Astrocyte (in vitro differentiated cells and primary cell): Measurements from ENCODE around the gene ACACB. TPM values are rescaled to one million over a fixed set of nuclear protein-coding genes. Genes with fewer than 3 reads are reported as not detected.

Experiments used
- DNase-seq: peaks from one replicate; pipeline ENCODE4 v3.0.0-alpha.2; 2010; ENCODE audit warnings: low read depth
- FAIRE-seq: peaks from 2 replicates; lab custom pipeline; 2011; peaks lifted over from hg19 to GRCh38; lab: Jason Lieb, UNC
- H2AFZ ChIP-seq: 2 replicates; pipeline ENCODE4 v1.6.0; 2012; ENCODE audit warnings: low read depth, low read length, inconsistent platforms
- H3K27ac ChIP-seq: 2 replicates; pipeline ENCODE4 v1.5.1; 2011; ENCODE audit warnings: low read depth, low read length, inconsistent platforms
- H3K27me3 ChIP-seq: 2 replicates; pipeline ENCODE4 v1.6.0; 2011; ENCODE audit warnings: low read length, inconsistent platforms; ENCODE audit not compliant: insufficient read depth
- H3K36me3 ChIP-seq: 2 replicates; pipeline ENCODE4 v1.5.1; 2011; ENCODE audit warnings: low read length, inconsistent platforms; ENCODE audit not compliant: insufficient read depth
- H3K4me1 ChIP-seq: 2 replicates; pipeline ENCODE4 v1.5.1; 2011; ENCODE audit warnings: low read length, inconsistent platforms; ENCODE audit not compliant: insufficient read depth
- H3K4me2 ChIP-seq: 2 replicates; pipeline ENCODE4 v1.6.0; 2012; ENCODE audit warnings: low read length, inconsistent platforms
- H3K4me3 ChIP-seq: 2 replicates; pipeline ENCODE4 v1.5.1; 2011; ENCODE audit warnings: low read depth, mild to moderate bottlenecking, low read length, inconsistent platforms; ENCODE audit not compliant: insufficient read depth
- H3K79me2 ChIP-seq: 2 replicates; pipeline ENCODE4 v1.6.0; 2012; ENCODE audit warnings: mild to moderate bottlenecking, low read length, inconsistent platforms; ENCODE audit not compliant: insufficient read depth
- H3K9ac ChIP-seq: 2 replicates; pipeline ENCODE4 v1.6.0; 2012; ENCODE audit warnings: mild to moderate bottlenecking, low read length, inconsistent platforms
- H3K9me3 ChIP-seq: 2 replicates; pipeline ENCODE4 v1.5.1; 2012; ENCODE audit warnings: low read depth, mild to moderate bottlenecking, low read length, inconsistent platforms; ENCODE audit not compliant: insufficient read depth
- H4K20me1 ChIP-seq: 2 replicates; pipeline ENCODE4 v1.6.0; 2012; ENCODE audit warnings: low read length, inconsistent platforms; ENCODE audit not compliant: insufficient read depth
- H3K27ac Mint-ChIP-seq: one replicate; pipeline ENCODE4 v1.8.0; 2021; ENCODE audit warnings: mild to moderate bottlenecking, mixed read lengths; ENCODE audit not compliant: unreplicated experiment
- H3K27me3 Mint-ChIP-seq: one replicate; pipeline ENCODE4 v1.8.0; 2021; ENCODE audit warnings: low read depth, mixed read lengths; ENCODE audit not compliant: unreplicated experiment
- H3K36me3 Mint-ChIP-seq: one replicate; pipeline ENCODE4 v1.8.0; 2021; ENCODE audit warnings: low read depth, mixed read lengths; ENCODE audit not compliant: unreplicated experiment
- H3K4me1 Mint-ChIP-seq: one replicate; pipeline ENCODE4 v1.8.0; 2021; ENCODE audit warnings: low read depth, mixed read lengths; ENCODE audit not compliant: unreplicated experiment
- H3K4me3 Mint-ChIP-seq: one replicate; pipeline ENCODE4 v1.8.0; 2021; ENCODE audit warnings: mild to moderate bottlenecking, moderate library complexity, mixed read lengths; ENCODE audit not compliant: unreplicated experiment
- H3K9me3 Mint-ChIP-seq: one replicate; pipeline ENCODE4 v1.8.0; 2021; ENCODE audit warnings: mild to moderate bottlenecking, mixed read lengths; ENCODE audit not compliant: unreplicated experiment
- EZH2 ChIP-seq: IDR thresholded peaks from 2 replicates; pipeline ENCODE4 v1.6.1; 2012; ENCODE audit warnings: mild to moderate bottlenecking, low read length, inconsistent platforms; ENCODE audit not compliant: insufficient read depth
- total RNA-seq: library from RNA; stranded (reverse); gene quantifications from 2 replicates; pipeline ENCODE4 v1.2.1, GENCODE V29; 2021
- TF ChIP-seq, protein P1 (sequence below): IDR thresholded peaks from 2 replicates; pipeline ENCODE4 v1.5.1; 2011; ENCODE audit warnings: low read depth, mild to moderate bottlenecking, inconsistent platforms, low read length, moderate library complexity; ENCODE audit not compliant: insufficient read depth

Gene ACACB
- total RNA-seq, 1 donor from 2014 or later = 3.9 TPM

DNA sequence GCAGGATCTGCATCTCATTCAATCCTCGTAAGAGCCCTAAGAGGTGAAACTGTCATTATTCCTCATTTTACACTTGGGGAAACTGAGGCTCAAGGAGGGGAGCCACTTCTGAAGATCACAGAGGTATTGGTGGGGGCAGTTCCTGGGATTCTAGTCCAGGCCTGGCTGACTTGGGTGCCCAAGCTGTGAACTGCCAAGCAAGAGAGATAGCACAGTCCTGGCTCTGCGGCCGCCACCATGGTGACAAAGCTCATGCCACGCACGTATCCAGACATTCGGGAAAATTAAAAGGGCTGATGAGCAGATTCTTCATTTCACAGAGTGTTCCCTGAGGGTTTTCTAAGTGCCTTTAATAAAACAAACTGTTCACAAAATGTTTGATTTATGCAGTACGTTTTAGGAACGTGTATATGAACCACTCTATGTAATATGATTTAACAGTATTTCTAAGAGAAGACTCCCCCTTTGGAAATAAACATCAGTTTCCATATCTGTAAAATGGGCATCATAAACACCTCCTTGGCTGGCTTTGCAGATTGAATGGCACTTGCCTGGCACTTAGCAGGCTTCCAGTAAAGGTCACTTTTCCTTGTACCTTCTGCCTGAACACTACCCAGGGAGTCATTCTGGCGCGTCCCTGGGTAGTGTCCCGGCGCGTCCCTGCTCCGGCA lies 84.6 kb downstream of the ACACB start:
- H3K27me3 ChIP-seq = no peaks in the 10 kb centered on the region
- H3K36me3 Mint-ChIP-seq = no peaks in the 10 kb centered on the region
- H4K20me1 ChIP-seq = no peaks in the 10 kb centered on the region
- no peak overlapping the region for H3K4me3 ChIP-seq
- no peak for FAIRE-seq
- no peaks in the 10 kb centered on the region for H3K27me3 Mint-ChIP-seq
- H3K27ac ChIP-seq = no peak overlapping the region
- no peaks in the 10 kb centered on the region for H3K4me1 Mint-ChIP-seq
- TF ChIP-seq, protein P1, sequence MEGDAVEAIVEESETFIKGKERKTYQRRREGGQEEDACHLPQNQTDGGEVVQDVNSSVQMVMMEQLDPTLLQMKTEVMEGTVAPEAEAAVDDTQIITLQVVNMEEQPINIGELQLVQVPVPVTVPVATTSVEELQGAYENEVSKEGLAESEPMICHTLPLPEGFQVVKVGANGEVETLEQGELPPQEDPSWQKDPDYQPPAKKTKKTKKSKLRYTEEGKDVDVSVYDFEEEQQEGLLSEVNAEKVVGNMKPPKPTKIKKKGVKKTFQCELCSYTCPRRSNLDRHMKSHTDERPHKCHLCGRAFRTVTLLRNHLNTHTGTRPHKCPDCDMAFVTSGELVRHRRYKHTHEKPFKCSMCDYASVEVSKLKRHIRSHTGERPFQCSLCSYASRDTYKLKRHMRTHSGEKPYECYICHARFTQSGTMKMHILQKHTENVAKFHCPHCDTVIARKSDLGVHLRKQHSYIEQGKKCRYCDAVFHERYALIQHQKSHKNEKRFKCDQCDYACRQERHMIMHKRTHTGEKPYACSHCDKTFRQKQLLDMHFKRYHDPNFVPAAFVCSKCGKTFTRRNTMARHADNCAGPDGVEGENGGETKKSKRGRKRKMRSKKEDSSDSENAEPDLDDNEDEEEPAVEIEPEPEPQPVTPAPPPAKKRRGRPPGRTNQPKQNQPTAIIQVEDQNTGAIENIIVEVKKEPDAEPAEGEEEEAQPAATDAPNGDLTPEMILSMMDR = no peak
- no peak for TF ChIP-seq EZH2
- no peaks in the 10 kb centered on the region for H3K79me2 ChIP-seq
- H3K4me2 ChIP-seq = no peak overlapping the region
- no peaks in the 10 kb centered on the region for H3K4me1 ChIP-seq
- H3K9me3 ChIP-seq = no peaks in the 10 kb centered on the region
- DNase-seq = no peak
- no peak overlapping the region for H3K27ac Mint-ChIP-seq
- no peak overlapping the region for H3K9ac ChIP-seq
- no peak overlapping the region for H2AFZ ChIP-seq
- no peaks in the 10 kb centered on the region for H3K9me3 Mint-ChIP-seq
- H3K36me3 ChIP-seq = no peaks in the 10 kb centered on the region
- no peak overlapping the region for H3K4me3 Mint-ChIP-seq

DNA sequence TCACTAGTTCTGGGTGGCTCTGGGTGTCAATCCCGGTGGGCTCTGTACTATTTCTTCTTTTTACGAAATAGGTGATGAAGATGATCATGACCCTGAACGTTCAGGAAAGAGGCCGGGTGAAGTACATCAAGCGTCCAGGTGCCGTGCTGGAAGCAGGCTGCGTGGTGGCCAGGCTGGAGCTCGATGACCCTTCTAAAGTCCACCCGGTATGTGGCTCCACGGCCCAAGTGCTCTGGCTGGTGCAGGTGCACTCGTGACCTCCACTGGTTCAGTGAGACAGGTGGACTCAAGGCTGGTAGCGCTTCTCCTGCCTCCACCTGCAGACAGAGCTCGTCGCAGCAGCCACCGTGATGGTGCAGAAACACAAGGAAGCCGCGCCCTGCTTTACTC lies 85.1 kb downstream of the ACACB start:
- H3K4me3 Mint-ChIP-seq = no peak overlapping the region

DNA sequence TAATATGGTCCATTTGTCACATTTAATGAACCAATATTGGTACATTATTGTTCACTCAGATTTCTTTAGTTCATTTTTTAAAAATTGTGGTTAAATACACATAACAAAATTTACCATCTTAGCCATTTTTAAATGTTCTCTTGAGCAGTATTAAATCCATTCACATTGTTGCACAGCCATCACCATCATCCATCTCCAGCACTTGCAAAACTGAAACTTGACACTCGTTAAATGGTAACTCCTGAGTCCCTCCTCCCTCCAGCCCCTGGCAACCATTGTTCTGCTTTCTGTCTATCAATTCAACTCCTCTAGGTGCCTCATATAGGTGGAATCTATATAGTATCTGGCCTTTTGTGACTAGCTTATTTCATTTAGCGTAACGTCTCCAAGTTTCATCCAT lies 86.4 kb downstream of the ACACB start:
- no peaks in the 10 kb centered on the region for H3K4me1 Mint-ChIP-seq
- Histone ChIP-seq H3K79me2 (no peaks in the 10 kb centered on the region), H3K9me3 (no peaks in the 10 kb centered on the region), H3K36me3 (no peaks in the 10 kb centered on the region), H2AFZ (no peak overlapping the region), H3K4me3 (no peak overlapping the region), H3K4me1 (no peaks in the 10 kb centered on the region), H4K20me1 (no peaks in the 10 kb centered on the region), H3K4me2 (no peak overlapping the region), H3K27ac (no peak overlapping the region), H3K27me3 (no peaks in the 10 kb centered on the region), H3K9ac (no peak overlapping the region)
- H3K27ac Mint-ChIP-seq = no peak overlapping the region
- DNase-seq (no peak), FAIRE-seq (no peak)
- no peaks in the 10 kb centered on the region for H3K36me3 Mint-ChIP-seq
- no peaks in the 10 kb centered on the region for H3K27me3 Mint-ChIP-seq
- no peak for TF ChIP-seq EZH2
- TF ChIP-seq, protein P1 = no peak
- H3K9me3 Mint-ChIP-seq = no peaks in the 10 kb centered on the region
- H3K4me3 Mint-ChIP-seq = no peak overlapping the region

More for the DNA sequence above, 85.1 kb downstream of the ACACB start:
- Histone ChIP-seq H3K9me3 (no peaks in the 10 kb centered on the region), H3K4me3 (no peak overlapping the region), H3K79me2 (no peaks in the 10 kb centered on the region), H3K9ac (no peak overlapping the region), H3K27me3 (no peaks in the 10 kb centered on the region), H3K36me3 (no peaks in the 10 kb centered on the region), H4K20me1 (no peaks in the 10 kb centered on the region), H3K27ac (no peak overlapping the region), H2AFZ (no peak overlapping the region), H3K4me1 (no peaks in the 10 kb centered on the region), H3K4me2 (no peak overlapping the region)
- Mint-ChIP-seq H3K36me3 (no peaks in the 10 kb centered on the region), H3K9me3 (no peaks in the 10 kb centered on the region), H3K27ac (no peak overlapping the region), H3K4me1 (no peaks in the 10 kb centered on the region), H3K27me3 (no peaks in the 10 kb centered on the region)
- DNase-seq (no peak), FAIRE-seq (no peak)
- TF ChIP-seq, protein P1 = no peak
- TF ChIP-seq EZH2 = no peak
